Germinal center (tissue), 1 donor: ENCODE results near the gene NDUFS6.

ENCODE experiments used
- DNase-seq: peaks from one replicate; pipeline ENCODE4 v3.0.0; 2012; ENCODE audit warnings: mixed read lengths, low spot score

NDUFS6 gene

GRCh38 chr5:1801222-1801966 is at the start of gene NDUFS6:
TSS of gene NDUFS6 (plus strand) at chr5:1801407. CDS start at chr5:1801418, 11 bp downstream.
- DNase-seq = peak; percentile 77

GRCh38 chr5:1751864-1752822 is 49.1 kb upstream of the NDUFS6 start:
- DNase-seq = no peak

GRCh38 chr5:1752881-1753280 is 48.3 kb upstream of the NDUFS6 start:
- DNase-seq = no peak

GRCh38 chr5:1753490-1753889 is 47.7 kb upstream of the NDUFS6 start:
- no peak for DNase-seq

GRCh38 chr5:1754531-1755220 is 46.5 kb upstream of the NDUFS6 start:
- no peak for DNase-seq

GRCh38 chr5:1755321-1755949 is 45.8 kb upstream of the NDUFS6 start:
- no peak for DNase-seq

GRCh38 chr5:1756481-1756880 is 44.7 kb upstream of the NDUFS6 start:
- DNase-seq = no peak

- DNase-seq = no peak
These were observed 43.7 kb upstream of the NDUFS6 start for GRCh38 chr5:1757511-1757910.

GRCh38 chr5:1758574-1758973 is 42.6 kb upstream of the NDUFS6 start:
- DNase-seq = no peak

- DNase-seq = no peak
These were observed 41.7 kb upstream of the NDUFS6 start for GRCh38 chr5:1759378-1759970.

- DNase-seq = no peak
These were observed 41.0 kb upstream of the NDUFS6 start for GRCh38 chr5:1760231-1760630.

GRCh38 chr5:1760656-1761452 is 40.4 kb upstream of the NDUFS6 start:
- DNase-seq = no peak

GRCh38 chr5:1761453-1761755 is 39.8 kb upstream of the NDUFS6 start:
- DNase-seq = no peak

- DNase-seq = no peak
These were observed 38.9 kb upstream of the NDUFS6 start for GRCh38 chr5:1762121-1762882.

- DNase-seq = no peak
These were observed 38.2 kb upstream of the NDUFS6 start for GRCh38 chr5:1762883-1763547.

GRCh38 chr5:1763548-1763911 is 37.7 kb upstream of the NDUFS6 start:
- DNase-seq = peak; percentile 24

- no peak for DNase-seq
These were observed 37.1 kb upstream of the NDUFS6 start for GRCh38 chr5:1763960-1764605.

GRCh38 chr5:1764606-1764960 is 36.6 kb upstream of the NDUFS6 start:
- no peak for DNase-seq
